Keratinocyte (primary cell): ENCODE measurements around the gene NUDT9.

ENCODE experiments used
- CTCF ChIP-seq, 3 experiments: IDR thresholded peaks in 1 of 3; conservative IDR thresholded peaks in 1 of 3; optimal IDR thresholded peaks in 1 of 3; 2 replicates in 2 of 3; 3 replicates in 1 of 3; pipeline versions ENCODE3 to v1.5.1; 2011; ENCODE audit warnings: low read length in 3 of 3, mild to moderate bottlenecking in 3 of 3, moderate library complexity in 2 of 3, control low read depth in 1 of 3, inconsistent platforms in 1 of 3; ENCODE audit not compliant: insufficient read depth in 2 of 3; ENCODE audit errors: extremely low read depth in 1 of 3
- EZH2 ChIP-seq: IDR thresholded peaks from one replicate; pipeline ENCODE4 v1.6.1; 2012; ENCODE audit warnings: inconsistent platforms, mild to moderate bottlenecking, low read length, moderate library complexity

DNA sequence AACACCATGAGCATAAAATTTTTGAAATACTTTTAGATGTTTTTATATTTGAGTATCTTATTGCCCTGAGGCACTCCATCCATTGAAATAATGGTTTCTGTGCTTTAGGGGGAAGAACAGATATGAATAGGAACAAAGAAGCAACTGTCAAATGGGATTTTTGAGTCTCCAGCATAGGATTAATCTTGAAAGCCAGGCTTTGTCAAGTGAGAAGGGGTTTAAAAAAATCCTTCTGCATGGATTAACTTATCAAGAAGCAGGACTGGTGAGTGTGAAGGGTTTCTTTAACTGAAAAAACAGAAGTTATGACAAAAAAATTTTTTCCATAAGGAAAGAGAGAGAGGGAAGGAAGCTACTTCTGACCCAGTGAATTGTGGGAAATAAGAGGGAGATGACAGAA, 7.6 kb upstream of the NUDT9 start:
- no peak for TF ChIP-seq CTCF (optimal IDR thresholded peaks at IDR 0.05 in 1 of 3, IDR thresholded peaks at IDR 0.05 in 1 of 3, conservative IDR thresholded peaks at IDR 0.05 in 1 of 3; ENCODE audit: extremely low read depth in 1 of 3, insufficient read depth in 2 of 3, low read length in 3 of 3)
- TF ChIP-seq EZH2, result no peak
